IMR-90 (cell line): ENCODE data around the gene TEAD1. TPM values are rescaled to one million over a fixed set of nuclear protein-coding genes. Genes with fewer than 3 reads are reported as not detected.

ENCODE experiments used
- ATAC-seq: fragments of 200-7000 bp; cut with Tn5 transposase; 2 replicates; pipeline ENCODE4 v1.9.1; 2020; ENCODE audit warnings: low read depth, mild to moderate bottlenecking, moderate library complexity
- BruUV-seq: library from RNA; stranded (reverse); fragments of 400-500 nt; replicated peaks from 2 replicates; lab custom pipeline; 2021; lab: Mats Ljungman, UMichigan
- CTCF ChIA-PET: fragments of 300-600 bp; formaldehyde crosslinking; extraction: SDS; loops from one replicate; lab custom pipeline; 2021; ENCODE audit warnings: antibody characterized with exemption; lab: Yijun Ruan, JAX
- POLR2A ChIA-PET: fragments of 300-600 bp; sonication (Branson Sonifier 250); formaldehyde crosslinking; loops from one replicate; lab custom pipeline; 2022; ENCODE audit warnings: antibody characterized with exemption; ENCODE audit not compliant: unreplicated experiment; lab: Charles Lee
- DNase-seq: peaks from one replicate; pipeline ENCODE4 v3.0.0; 2013
- H2AFZ ChIP-seq: replicated peaks from 2 replicates; pipeline ENCODE3; 2013; ENCODE audit warnings: low read length, mild to moderate bottlenecking; ENCODE audit not compliant: poor library complexity
- H2AK5ac ChIP-seq: 2 replicates; pipeline ENCODE4 v1.6.1; 2013; ENCODE audit warnings: low read depth, low read length, inconsistent platforms
- H2AK9ac ChIP-seq: replicated peaks from 2 replicates; pipeline ENCODE3; 2013; ENCODE audit warnings: mild to moderate bottlenecking, low read depth, low read length, moderate library complexity; ENCODE audit not compliant: poor library complexity
- H2BK120ac ChIP-seq: 2 replicates; pipeline ENCODE4 v1.6.1; 2013; ENCODE audit warnings: low read depth, low read length, inconsistent platforms
- H2BK15ac ChIP-seq: 3 replicates; pipeline ENCODE4 v1.6.1; 2013; ENCODE audit warnings: low read depth, low read length, inconsistent platforms
- H2BK20ac ChIP-seq: 2 replicates; pipeline ENCODE4 v1.6.1; 2013; ENCODE audit warnings: low read depth, mild to moderate bottlenecking, inconsistent platforms, low read length, moderate library complexity
- H2BK5ac ChIP-seq: 2 replicates; pipeline ENCODE4 v1.6.1; 2013; ENCODE audit warnings: mild to moderate bottlenecking, low read depth, low read length, inconsistent platforms; ENCODE audit not compliant: poor library complexity, severe bottlenecking
- H3K14ac ChIP-seq: replicated peaks from 2 replicates; pipeline ENCODE4 v1.6.1; 2013; ENCODE audit warnings: low read depth, low read length, inconsistent platforms
- H3K18ac ChIP-seq: 2 replicates; pipeline ENCODE4 v1.6.1; 2013; ENCODE audit warnings: low read depth, low read length, control low read depth
- H3K23ac ChIP-seq: 2 replicates; pipeline ENCODE4 v1.6.1; 2013; ENCODE audit warnings: low read depth, low read length, inconsistent platforms
- H3K27ac ChIP-seq: 2 replicates; pipeline ENCODE4 v1.5.1; 2013; ENCODE audit warnings: mild to moderate bottlenecking, control low read depth, low read length; ENCODE audit not compliant: insufficient read depth
- H3K27me3 ChIP-seq: 2 replicates; pipeline ENCODE4 v1.6.1; 2013; ENCODE audit warnings: low read length; ENCODE audit not compliant: control insufficient read depth, insufficient read depth
- H3K36me3 ChIP-seq: 2 replicates; pipeline ENCODE4 v1.6.1; 2013; ENCODE audit warnings: low read length, mixed read lengths; ENCODE audit not compliant: control insufficient read depth, insufficient read depth
- H3K4ac ChIP-seq: 2 replicates; pipeline ENCODE4 v1.6.1; 2013; ENCODE audit warnings: low read depth, low read length, inconsistent platforms
- H3K4me1 ChIP-seq: 2 replicates; pipeline ENCODE4 v1.6.1; 2013; ENCODE audit warnings: low read length, mixed read lengths; ENCODE audit not compliant: control insufficient read depth, insufficient read depth
- H3K4me2 ChIP-seq: 2 replicates; pipeline ENCODE4 v1.6.1; 2013; ENCODE audit warnings: low read depth, mild to moderate bottlenecking, control low read depth, low read length, moderate library complexity
- H3K4me3 ChIP-seq: 2 replicates; pipeline ENCODE4 v1.5.1; 2013; ENCODE audit warnings: low read depth, mild to moderate bottlenecking, control low read depth, low read length, moderate library complexity; ENCODE audit not compliant: insufficient read depth
- H3K56ac ChIP-seq: 2 replicates; pipeline ENCODE4 v1.6.1; 2013; ENCODE audit warnings: low read length, inconsistent platforms; ENCODE audit not compliant: insufficient read depth; ENCODE audit errors: extremely low read depth
- H3K79me1 ChIP-seq, 2 experiments: 2 replicates each; pipeline ENCODE4 v1.6.1; 2013; ENCODE audit warnings: low read length in 2 of 2, inconsistent platforms in 1 of 2, low read depth in 1 of 2
- H3K9ac ChIP-seq: 2 replicates; pipeline ENCODE4 v1.6.1; 2013; ENCODE audit warnings: low read depth, low read length, control low read depth
- H3K9me1 ChIP-seq: 2 replicates; pipeline ENCODE4 v1.6.1; 2013; ENCODE audit warnings: low read length, inconsistent platforms; ENCODE audit not compliant: insufficient read depth
- H3K9me3 ChIP-seq: 2 replicates; pipeline ENCODE4 v1.6.1; 2013; ENCODE audit warnings: low read length; ENCODE audit not compliant: control insufficient read depth, insufficient read depth
- H4K20me1 ChIP-seq: 2 replicates; pipeline ENCODE4 v1.6.1; 2013; ENCODE audit warnings: low read length, inconsistent platforms; ENCODE audit not compliant: insufficient read depth
- H4K5ac ChIP-seq: 2 replicates; pipeline ENCODE4 v1.6.1; 2013; ENCODE audit warnings: mild to moderate bottlenecking, low read depth, low read length, control low read depth
- H4K8ac ChIP-seq, 2 experiments: 2 replicates each; pipeline ENCODE4 v1.6.1; 2013; ENCODE audit warnings: low read depth in 2 of 2, low read length in 2 of 2, control low read depth in 1 of 2, inconsistent platforms in 1 of 2
- H4K91ac ChIP-seq: 2 replicates; pipeline ENCODE4 v1.6.1; 2013; ENCODE audit warnings: low read depth, low read length, inconsistent platforms; ENCODE audit not compliant: insufficient read depth
- BHLHE40 ChIP-seq: fragments of 150-350 bp; IDR thresholded peaks from 2 replicates; pipeline ENCODE4 v1.6.1; 2016; ENCODE audit warnings: mild to moderate bottlenecking, low read depth, low read length
- CEBPB ChIP-seq: IDR thresholded peaks from 2 replicates; pipeline ENCODE4 v1.6.1; 2012; ENCODE audit warnings: low read depth, low read length, improper control_type of control experiment
- CHD1 ChIP-seq: IDR thresholded peaks from 2 replicates; pipeline ENCODE4 v1.6.1; 2012; ENCODE audit warnings: low read depth, low read length, improper control_type of control experiment
- CTCF ChIP-seq: conservative IDR thresholded peaks from 2 replicates; pipeline ENCODE4 v1.5.1; 2012; ENCODE audit warnings: mild to moderate bottlenecking, low read depth, low read length, improper control_type of control experiment
- ELK1 ChIP-seq: fragments of 150-350 bp; IDR thresholded peaks from 2 replicates; pipeline ENCODE4 v1.6.1; 2016; ENCODE audit warnings: low read depth, mild to moderate bottlenecking, low read length, moderate library complexity, borderline replicate concordance
- FOS ChIP-seq: fragments of 150-350 bp; IDR thresholded peaks from 2 replicates; pipeline ENCODE4 v1.6.1; 2016; ENCODE audit warnings: low read depth, low read length
- MAFK ChIP-seq: IDR thresholded peaks from 2 replicates; pipeline ENCODE4 v1.6.1; 2012; ENCODE audit warnings: low read depth, low read length, improper control_type of control experiment
- MAZ ChIP-seq: IDR thresholded peaks from 2 replicates; pipeline ENCODE4 v1.6.1; 2012; ENCODE audit warnings: low read depth, mild to moderate bottlenecking, low read length, improper control_type of control experiment, moderate library complexity, borderline replicate concordance
- MXI1 ChIP-seq: IDR thresholded peaks from 2 replicates; pipeline ENCODE4 v1.6.1; 2012; ENCODE audit warnings: low read depth, mild to moderate bottlenecking, low read length, moderate library complexity, borderline replicate concordance
- NFE2L2 ChIP-seq: fragments of 150-350 bp; IDR thresholded peaks from 2 replicates; pipeline ENCODE4 v1.6.1; 2016; ENCODE audit warnings: low read depth, mild to moderate bottlenecking, low read length
- POLR2A ChIP-seq: IDR thresholded peaks from 2 replicates; pipeline ENCODE4 v1.6.1; 2012; ENCODE audit warnings: mild to moderate bottlenecking, low read depth, low read length
- RAD21 ChIP-seq: IDR thresholded peaks from 2 replicates; pipeline ENCODE4 v1.6.1; 2012; ENCODE audit warnings: low read length, improper control_type of control experiment
- RCOR1 ChIP-seq: IDR thresholded peaks from 2 replicates; pipeline ENCODE4 v1.6.1; 2012; ENCODE audit warnings: mild to moderate bottlenecking, low read length, improper control_type of control experiment; ENCODE audit not compliant: insufficient replicate concordance
- RFX5 ChIP-seq: IDR thresholded peaks from 2 replicates; pipeline ENCODE4 v1.8.0; 2012; ENCODE audit warnings: low read depth, mild to moderate bottlenecking, low read length, moderate library complexity
- SMC3 ChIP-seq: fragments of 150-350 bp; IDR thresholded peaks from 2 replicates; pipeline ENCODE4 v1.6.1; 2016; ENCODE audit warnings: low read depth, mild to moderate bottlenecking, antibody characterized with exemption, low read length, moderate library complexity
- USF2 ChIP-seq: fragments of 150-350 bp; IDR thresholded peaks from 2 replicates; pipeline ENCODE4 v1.6.1; 2017; ENCODE audit warnings: mild to moderate bottlenecking, antibody characterized with exemption, low read length, low read depth
- WGBS, 2 experiments: methylation state at CpG; one replicate each; pipeline versions ENCODE4 v1.1.5 to v1.1.7; 2013; ENCODE audit warnings: missing lambda C conversion rate in 2 of 2; ENCODE audit not compliant: insufficient read length in 1 of 2; ENCODE audit errors: extremely low coverage in 2 of 2; 5-methylcytosine and 5-hydroxymethylcytosine counted together
- dilution Hi-C: fragments of 300-500 bp; cut with HindIII; formaldehyde crosslinking; loops from one replicate; pipeline ENCODE4 v1.14.3; 2018; ENCODE audit warnings: low sequenced_read_pairs; ENCODE audit not compliant: unreplicated experiment
- in situ Hi-C: fragments of 300-500 bp; cut with MboI; formaldehyde crosslinking; loops from 3 replicates; pipeline ENCODE4 v1.14.3; 2019; ENCODE audit warnings: low sequenced_read_pairs, inconsistent platforms, mixed read lengths
- intact Hi-C: fragments of 100-400 bp; cut with micrococcal nuclease; formaldehyde crosslinking; loops from 2 replicates; pipeline ENCODE4 v1.10.0; 2022
- polyA plus RNA-seq, 3 experiments: library from polyadenylated mRNA; depleted of rRNA; stranded (reverse); fragments of >200 nt; gene quantifications; 2 replicates each; pipeline ENCODE4 v1.2.3, GENCODE V29; 2012; ENCODE audit warnings: low replicate concordance in 1 of 3
- total RNA-seq: library from RNA; depleted of rRNA; stranded (reverse); fragments of >200 nt; gene quantifications from 2 replicates; pipeline ENCODE4 v1.2.3, GENCODE V29; 2012

TEAD1 gene
- total and polyA plus RNA-seq, 2 of the 4 experiments (the other 2 are of a cell fraction): 51.8 to 69.2 TPM

GRCh38 chr11:12943311-12943710, 269.1 kb downstream of the TEAD1 start:
- H3K4me1 ChIP-seq: no peaks in the 10 kb centered on the region
- no peak overlapping the region for H3K14ac ChIP-seq
- H3K27me3 ChIP-seq: no peaks in the 10 kb centered on the region
- H4K5ac ChIP-seq: no peak overlapping the region
- dilution Hi-C loops (no loop called here), in situ Hi-C loops (no loop called here), intact Hi-C loops (no loop called here)
- H3K79me1 ChIP-seq: peaks cover 0 to 23% of the 10 kb centered on the region in 2 experiments; a peak in 2 of 4 replicates
- H3K4me2 ChIP-seq: no peak overlapping the region
- ChIA-PET CTCF (no interaction called here), POLR2A (no interaction called here)
- no peak overlapping the region for H2BK120ac ChIP-seq
- WGBS, 2 experiments: no CpG with 5 or more reads among the region's 5 CpGs
- ATAC-seq (no peak), DNase-seq (no peak)
- H3K4ac ChIP-seq: no peak overlapping the region
- no TSS peak for BruUV-seq
- no peak overlapping the region for H4K91ac ChIP-seq
- H2AK5ac ChIP-seq: no peak overlapping the region
- H3K23ac ChIP-seq: no peak overlapping the region
- no peak overlapping the region for H2AK9ac ChIP-seq
- H3K9me1 ChIP-seq: peaks cover 5% of the 10 kb centered on the region
- TF ChIP-seq SMC3 (no peak), ELK1 (no peak), CEBPB (no peak), NFE2L2 (no peak), POLR2A (no peak), MAFK (no peak), CHD1 (no peak), BHLHE40 (no peak), CTCF (no peak), RFX5 (no peak), USF2 (no peak), MXI1 (no peak), RAD21 (no peak), MAZ (no peak), RCOR1 (no peak), FOS (no peak)
- H3K27ac ChIP-seq: no peak overlapping the region
- no peak overlapping the region for H2AFZ ChIP-seq
- no peak overlapping the region for H4K8ac ChIP-seq
- H2BK5ac ChIP-seq: no peak overlapping the region
- no peak overlapping the region for H2BK15ac ChIP-seq
- H3K18ac ChIP-seq: no peak overlapping the region
- no peak overlapping the region for H2BK20ac ChIP-seq
- no peak overlapping the region for H3K56ac ChIP-seq
- H3K9ac ChIP-seq: no peak overlapping the region
- H3K9me3 ChIP-seq: no peaks in the 10 kb centered on the region
- H4K20me1 ChIP-seq: no peaks in the 10 kb centered on the region
- H3K4me3 ChIP-seq: no peak overlapping the region
- peaks cover 31% of the 10 kb centered on the region for H3K36me3 ChIP-seq
